OCI-LY3 (cell line): ENCODE results near the gene ETFB.

Source experiments
- CTCF ChIP-seq: fragments of 200-600, 300-600 bp; sonication (generic); IDR thresholded peaks from 2 replicates; pipeline ENCODE4 v1.5.1; 2014; ENCODE audit warnings: antibody characterized with exemption, low read length, low read depth
- EZH2phosphoT487 ChIP-seq: fragments of 200-600 bp; shearing (Covaris generic); IDR thresholded peaks from 2 replicates; pipeline ENCODE4 v1.6.1; 2018; ENCODE audit warnings: antibody characterized with exemption, mixed run types, low read depth

GRCh38 chr19:51377422-51377821 is 11.2 kb upstream of the ETFB start:
- TF ChIP-seq CTCF (no peak), EZH2phosphoT487 (no peak)
